OCI-LY1 (cell line): ENCODE data around the gene RAB40B.

ENCODE experiments used
- H2AFZ ChIP-seq: fragments of 200-600 bp; sonication (generic), shearing (Covaris generic); 2 replicates; pipeline ENCODE4 v1.6.0; 2014; ENCODE audit warnings: antibody characterized with exemption, mild to moderate bottlenecking, low read length
- H3F3A ChIP-seq: fragments of 200-600 bp; sonication (generic), shearing (Covaris generic); 2 replicates; pipeline ENCODE4 v1.6.0; 2014; ENCODE audit warnings: mild to moderate bottlenecking, antibody characterized with exemption, low read length, moderate library complexity; ENCODE audit not compliant: insufficient read depth
- H3K27ac ChIP-seq: fragments of 200-600 bp; sonication (generic); 2 replicates; pipeline ENCODE4 v1.5.1; 2014; ENCODE audit warnings: low read length, mixed run types, mild to moderate bottlenecking, low read depth; ENCODE audit not compliant: poor library complexity, severe bottlenecking
- H3K27me3 ChIP-seq: fragments of 200-600 bp; sonication (generic); 2 replicates; pipeline ENCODE4 v1.6.0; 2014; ENCODE audit warnings: antibody characterized with exemption, mild to moderate bottlenecking, low read length, moderate library complexity; ENCODE audit not compliant: insufficient read depth
- H3K36me3 ChIP-seq: fragments of 200-600 bp; sonication (generic); 2 replicates; pipeline ENCODE4 v1.6.1; 2014; ENCODE audit warnings: mild to moderate bottlenecking, antibody characterized with exemption, low read length, moderate library complexity, mixed read lengths; ENCODE audit not compliant: insufficient read depth
- H3K4me1 ChIP-seq: fragments of 200-600 bp; sonication (generic); 2 replicates; pipeline ENCODE4 v1.5.1; 2014; ENCODE audit warnings: mild to moderate bottlenecking, low read length, moderate library complexity; ENCODE audit not compliant: insufficient read depth, severe bottlenecking
- H3K4me2 ChIP-seq: fragments of 200-600 bp; sonication (generic), shearing (Covaris generic); 2 replicates; pipeline ENCODE4 v1.6.1; 2014; ENCODE audit warnings: low read length
- H3K4me3 ChIP-seq: fragments of 200-600 bp; sonication (generic); 2 replicates; pipeline ENCODE4 v1.5.1; 2014; ENCODE audit warnings: low read length, low read depth, mild to moderate bottlenecking, mixed read lengths; ENCODE audit not compliant: poor library complexity, severe bottlenecking
- H3K79me2 ChIP-seq: fragments of 200-600 bp; shearing (Covaris generic); 2 replicates; pipeline ENCODE4 v1.6.1; 2016; ENCODE audit warnings: mixed run types, low read length, mixed read lengths; ENCODE audit not compliant: insufficient read depth
- H3K9ac ChIP-seq: fragments of 200-600 bp; sonication (generic), shearing (Covaris generic); 2 replicates; pipeline ENCODE4 v1.6.1; 2014; ENCODE audit warnings: mild to moderate bottlenecking, low read length, mixed read lengths
- H3K9me2 ChIP-seq: fragments of 200-600 bp; sonication (generic), shearing (Covaris generic); 2 replicates; pipeline ENCODE4 v1.6.1; 2014; ENCODE audit warnings: low read depth, mild to moderate bottlenecking, low read length, mixed read lengths
- H3K9me3 ChIP-seq: fragments of 200-600 bp; shearing (Covaris generic); 2 replicates; pipeline ENCODE4 v1.6.1; 2014; ENCODE audit warnings: low read length, mixed read lengths
- H4K20me1 ChIP-seq: fragments of 200-600 bp; sonication (generic), shearing (Covaris generic); 2 replicates; pipeline ENCODE4 v1.6.0; 2016; ENCODE audit warnings: mild to moderate bottlenecking, low read length; ENCODE audit not compliant: insufficient read depth
- EZH2 ChIP-seq: fragments of 200-600 bp; sonication (generic), shearing (Covaris generic); IDR thresholded peaks from 2 replicates; pipeline ENCODE4 v1.8.0; 2017; ENCODE audit warnings: borderline replicate concordance, mixed run types, mild to moderate bottlenecking, antibody characterized with exemption, low read length, moderate library complexity, mixed read lengths
- TF ChIP-seq, protein P1 (sequence below): fragments of 200-600 bp; sonication (generic), shearing (Covaris generic); IDR thresholded peaks from 2 replicates; pipeline ENCODE4 v1.5.1; 2017; ENCODE audit warnings: mild to moderate bottlenecking, antibody characterized with exemption, low read length, moderate library complexity, mixed read lengths

RAB40B gene

DNA sequence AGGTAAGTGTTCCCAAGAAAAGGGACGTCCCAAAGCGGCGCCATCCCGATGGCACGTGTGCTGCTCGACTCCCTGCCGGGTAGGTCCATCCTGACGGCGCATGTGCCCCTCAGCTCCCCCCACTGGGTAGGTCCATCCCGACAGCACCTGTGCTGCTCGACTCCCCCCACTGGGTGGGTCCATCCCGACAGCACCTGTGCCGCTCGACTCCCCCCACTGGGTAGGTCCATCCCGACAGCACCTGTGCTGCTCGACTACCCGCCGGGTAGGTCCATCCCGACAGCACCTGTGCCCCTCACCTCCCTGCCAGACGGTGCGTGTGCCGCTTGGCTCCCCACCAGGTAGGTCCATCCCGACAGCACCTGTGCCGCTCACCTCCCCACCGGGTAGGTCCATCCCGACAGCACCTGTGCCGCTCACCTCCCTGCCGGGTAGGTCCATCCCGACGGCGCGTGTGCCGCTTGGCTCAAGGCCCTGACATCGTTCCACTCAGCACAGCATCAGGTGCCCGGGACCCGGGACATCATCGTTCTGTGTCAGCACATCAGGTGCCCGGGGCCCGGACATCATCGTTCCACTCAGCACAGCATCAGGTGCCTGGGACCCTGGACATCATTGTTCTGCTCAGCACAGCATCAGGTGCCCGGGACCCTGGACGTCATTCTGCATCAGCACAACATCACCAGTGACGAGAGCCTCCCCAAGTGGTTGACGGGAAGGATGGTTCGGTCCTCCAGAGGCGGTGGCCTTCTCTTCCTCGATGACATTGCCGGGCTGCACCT, 31.2 kb upstream of the RAB40B start:
- Histone ChIP-seq H3K9me2 (no peaks in the 10 kb centered on the region), H3K27ac (no peak overlapping the region), H3K4me1 (no peaks in the 10 kb centered on the region), H3K27me3 (no peaks in the 10 kb centered on the region), H3K36me3 (peaks cover 66% of the 10 kb centered on the region), H3K9me3 (peaks cover 7% of the 10 kb centered on the region), H3F3A (no peaks in the 10 kb centered on the region), H2AFZ (no peak overlapping the region), H3K4me3 (no peak overlapping the region), H3K4me2 (no peak overlapping the region), H4K20me1 (no peaks in the 10 kb centered on the region), H3K79me2 (no peaks in the 10 kb centered on the region), H3K9ac (no peak overlapping the region)
- TF ChIP-seq EZH2 = no peak
- TF ChIP-seq, protein P1, sequence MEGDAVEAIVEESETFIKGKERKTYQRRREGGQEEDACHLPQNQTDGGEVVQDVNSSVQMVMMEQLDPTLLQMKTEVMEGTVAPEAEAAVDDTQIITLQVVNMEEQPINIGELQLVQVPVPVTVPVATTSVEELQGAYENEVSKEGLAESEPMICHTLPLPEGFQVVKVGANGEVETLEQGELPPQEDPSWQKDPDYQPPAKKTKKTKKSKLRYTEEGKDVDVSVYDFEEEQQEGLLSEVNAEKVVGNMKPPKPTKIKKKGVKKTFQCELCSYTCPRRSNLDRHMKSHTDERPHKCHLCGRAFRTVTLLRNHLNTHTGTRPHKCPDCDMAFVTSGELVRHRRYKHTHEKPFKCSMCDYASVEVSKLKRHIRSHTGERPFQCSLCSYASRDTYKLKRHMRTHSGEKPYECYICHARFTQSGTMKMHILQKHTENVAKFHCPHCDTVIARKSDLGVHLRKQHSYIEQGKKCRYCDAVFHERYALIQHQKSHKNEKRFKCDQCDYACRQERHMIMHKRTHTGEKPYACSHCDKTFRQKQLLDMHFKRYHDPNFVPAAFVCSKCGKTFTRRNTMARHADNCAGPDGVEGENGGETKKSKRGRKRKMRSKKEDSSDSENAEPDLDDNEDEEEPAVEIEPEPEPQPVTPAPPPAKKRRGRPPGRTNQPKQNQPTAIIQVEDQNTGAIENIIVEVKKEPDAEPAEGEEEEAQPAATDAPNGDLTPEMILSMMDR = no peak

DNA sequence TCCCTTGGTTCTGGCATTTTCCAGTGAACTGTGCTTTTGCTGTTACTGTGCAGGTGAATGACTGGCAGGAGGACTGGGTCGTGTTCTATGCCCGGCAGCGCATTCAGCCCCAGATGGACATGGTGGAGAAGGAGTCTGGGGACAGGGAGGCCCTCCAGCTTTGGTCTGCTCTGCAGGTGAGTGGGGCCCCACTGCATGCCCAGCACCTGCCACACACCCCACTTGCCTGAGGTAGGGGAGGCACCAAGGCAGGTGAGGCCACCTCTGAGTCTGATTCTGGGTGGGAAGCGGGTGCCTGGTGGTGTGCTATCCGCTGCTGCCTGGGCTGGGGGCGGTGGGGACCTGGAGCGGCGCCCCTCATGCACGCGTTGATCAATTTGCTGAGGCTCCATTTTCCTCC, 27.9 kb upstream of the RAB40B start:
- TF ChIP-seq, protein P1 = no peak
- TF ChIP-seq EZH2 = no peak
- H3F3A ChIP-seq = no peaks in the 10 kb centered on the region
- no peak overlapping the region for H3K4me3 ChIP-seq
- no peak overlapping the region for H3K4me2 ChIP-seq
- H3K36me3 ChIP-seq = peaks cover 50% of the 10 kb centered on the region
- H2AFZ ChIP-seq = no peak overlapping the region
- H3K4me1 ChIP-seq = no peaks in the 10 kb centered on the region
- no peak overlapping the region for H3K27ac ChIP-seq
- no peak overlapping the region for H3K9ac ChIP-seq
- H3K27me3 ChIP-seq = no peaks in the 10 kb centered on the region
- H4K20me1 ChIP-seq = no peaks in the 10 kb centered on the region
- no peaks in the 10 kb centered on the region for H3K9me2 ChIP-seq
- no peaks in the 10 kb centered on the region for H3K9me3 ChIP-seq
- no peaks in the 10 kb centered on the region for H3K79me2 ChIP-seq

DNA sequence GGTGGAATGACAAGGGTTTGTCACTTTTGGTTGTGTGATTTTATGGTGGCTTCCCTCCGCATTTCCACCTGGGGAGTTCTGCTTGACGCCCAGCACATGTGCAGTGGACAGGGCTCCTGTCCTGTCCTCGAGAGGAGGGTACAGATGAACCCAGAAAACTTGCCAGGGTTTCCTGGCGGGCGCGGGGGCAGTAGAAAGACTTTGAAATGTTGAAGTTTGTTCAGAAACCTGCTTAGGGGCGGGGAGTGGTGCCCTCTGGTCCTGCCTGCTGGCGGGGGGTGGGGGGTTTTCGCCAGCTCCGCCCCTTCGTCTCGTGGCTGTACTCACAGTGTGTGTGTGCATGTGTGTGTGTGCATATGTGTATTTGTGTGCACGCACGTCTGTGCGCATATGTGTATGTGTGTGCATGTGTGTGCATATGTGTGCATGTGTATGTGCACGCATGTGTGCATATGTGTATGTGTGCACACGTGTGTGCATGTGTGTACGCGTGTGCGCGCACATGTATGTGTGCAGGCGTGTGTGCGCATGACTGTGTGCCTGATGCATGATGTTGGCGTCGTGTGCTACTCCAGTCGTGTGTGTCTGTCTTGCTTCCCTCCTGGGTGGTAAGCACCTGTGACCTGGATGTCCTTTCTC, 24.8 kb upstream of the RAB40B start:
- H3K36me3 ChIP-seq = peaks cover 57% of the 10 kb centered on the region
- H4K20me1 ChIP-seq = no peaks in the 10 kb centered on the region
- H3K79me2 ChIP-seq = no peaks in the 10 kb centered on the region
- no peaks in the 10 kb centered on the region for H3K27me3 ChIP-seq
- no peaks in the 10 kb centered on the region for H3K4me1 ChIP-seq
- H3K9ac ChIP-seq = no peak overlapping the region
- H3K9me3 ChIP-seq = no peaks in the 10 kb centered on the region
- no peak overlapping the region for H3K4me3 ChIP-seq
- H3K27ac ChIP-seq = no peak overlapping the region
- no peak overlapping the region for H3K4me2 ChIP-seq
- H3K9me2 ChIP-seq = no peaks in the 10 kb centered on the region
- no peak for TF ChIP-seq EZH2
- TF ChIP-seq, protein P1 = no peak
- no peak overlapping the region for H2AFZ ChIP-seq
- no peaks in the 10 kb centered on the region for H3F3A ChIP-seq
